ENCODE results near the gene SWAP70.

SWAP70 gene

GRCh38 chr11:9745411-9746211 is 81.7 kb downstream of the SWAP70 start:
- in situ Hi-C loops (cut with MboI; ENCODE audit: low sequenced_read_pairs): loop anchor here (25.0 kb wide), 1 partner anchor 133 kb away; no protein-coding TSS in a partner anchor

DNA sequence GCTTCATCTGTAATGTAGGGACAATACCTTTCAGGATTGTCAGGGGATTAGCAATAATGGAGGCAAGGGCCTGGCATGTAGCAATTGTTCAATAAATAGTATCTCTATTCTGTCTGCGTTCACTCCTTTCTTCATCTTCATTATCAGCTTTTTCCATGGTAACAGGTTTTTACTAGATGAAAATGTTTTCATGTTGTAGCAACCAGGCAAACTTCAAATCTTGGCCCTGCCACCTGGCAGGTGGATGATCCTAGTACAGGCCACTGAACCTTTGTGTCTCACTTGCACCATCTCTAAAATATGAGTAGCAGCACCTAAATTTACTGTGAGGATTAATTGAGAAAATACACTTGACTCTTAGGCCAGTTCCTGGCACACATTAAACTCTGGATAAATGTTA is 83.4 kb downstream of the SWAP70 start:
- in situ Hi-C loops (cut with MboI; ENCODE audit: low sequenced_read_pairs): loop anchor here (25.0 kb wide), 1 partner anchor 135 kb away; no protein-coding TSS in a partner anchor

- in situ Hi-C loops (cut with MboI; ENCODE audit: low sequenced_read_pairs): loop anchor here (25.0 kb wide), 1 partner anchor 136 kb away; no protein-coding TSS in a partner anchor
These were observed 84.0 kb downstream of the SWAP70 start for GRCh38 chr11:9747828-9748227.

GRCh38 chr11:9748361-9748970 is 84.6 kb downstream of the SWAP70 start:
- in situ Hi-C loops (cut with MboI; ENCODE audit: low sequenced_read_pairs): loop anchor here (25.0 kb wide), 1 partner anchor 136 kb away; no protein-coding TSS in a partner anchor

GRCh38 chr11:9750551-9750950 is 86.7 kb downstream of the SWAP70 start:
- in situ Hi-C loops (cut with MboI; ENCODE audit: low sequenced_read_pairs): loop anchor here (25.0 kb wide), 2 partner anchors 212 to 562 kb away; partner anchors contain the start of gene ADM

GRCh38 chr11:9752091-9752490 is 88.2 kb downstream of the SWAP70 start:
- in situ Hi-C loops (cut with MboI; ENCODE audit: low sequenced_read_pairs): loop anchor here (25.0 kb wide), 2 partner anchors 210 to 560 kb away; partner anchors contain the start of gene ADM

GRCh38 chr11:9753021-9753420 is 89.1 kb downstream of the SWAP70 start:
- in situ Hi-C loops (cut with MboI; ENCODE audit: low sequenced_read_pairs): loop anchor here (25.0 kb wide), 2 partner anchors 209 to 559 kb away; partner anchors contain the start of gene ADM

GRCh38 chr11:9754010-9754471 is 90.2 kb downstream of the SWAP70 start:
- in situ Hi-C loops (cut with MboI; ENCODE audit: low sequenced_read_pairs): loop anchor here (25.0 kb wide), 2 partner anchors 208 to 558 kb away; partner anchors contain the start of gene ADM

DNA sequence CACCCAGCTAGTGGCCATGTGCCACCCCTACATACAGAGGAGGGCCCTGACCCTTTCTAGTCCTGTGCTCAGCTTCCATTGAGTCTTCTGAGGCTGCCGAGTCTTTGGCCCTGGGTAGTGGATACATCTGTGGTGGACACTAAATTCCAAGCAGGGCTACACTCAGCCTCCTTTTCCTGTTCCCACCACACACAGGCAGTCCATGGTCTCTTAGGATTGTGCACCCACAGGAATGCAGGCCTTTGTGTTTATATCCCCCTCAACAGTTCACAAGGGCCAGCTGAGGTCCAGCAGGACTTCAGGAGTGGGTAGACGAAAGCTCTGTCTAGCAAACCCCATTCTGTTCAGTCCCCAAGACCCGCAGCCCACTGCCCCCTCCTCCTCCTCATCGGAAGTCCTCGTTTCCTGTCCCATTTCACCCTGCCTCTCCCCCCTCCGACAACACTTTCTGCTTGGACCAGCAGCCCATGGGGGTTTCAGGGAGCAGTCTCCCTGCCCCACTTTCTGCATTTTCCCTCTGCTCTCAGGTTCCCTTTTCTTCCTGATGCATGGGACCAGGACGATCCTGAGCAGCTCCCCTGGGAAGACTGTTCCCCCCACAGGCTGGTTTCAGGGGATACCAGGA is 91.8 kb downstream of the SWAP70 start:
- in situ Hi-C loops (cut with MboI; ENCODE audit: low sequenced_read_pairs): loop anchor here (25.0 kb wide), 2 partner anchors 207 to 557 kb away; partner anchors contain the start of gene ADM

- in situ Hi-C loops (cut with MboI; ENCODE audit: low sequenced_read_pairs): loop anchor here (25.0 kb wide), 2 partner anchors 206 to 556 kb away; partner anchors contain the start of gene ADM
These were observed 92.6 kb downstream of the SWAP70 start for GRCh38 chr11:9756461-9756860.

GRCh38 chr11:9756878-9757277 is 93.0 kb downstream of the SWAP70 start:
- in situ Hi-C loops (cut with MboI; ENCODE audit: low sequenced_read_pairs): loop anchor here (25.0 kb wide), 2 partner anchors 205 to 555 kb away; partner anchors contain the start of gene ADM

- in situ Hi-C loops (cut with MboI; ENCODE audit: low sequenced_read_pairs): loop anchor here (25.0 kb wide), 2 partner anchors 204 to 554 kb away; partner anchors contain the start of gene ADM
These were observed 94.1 kb downstream of the SWAP70 start for GRCh38 chr11:9757809-9758636.

DNA sequence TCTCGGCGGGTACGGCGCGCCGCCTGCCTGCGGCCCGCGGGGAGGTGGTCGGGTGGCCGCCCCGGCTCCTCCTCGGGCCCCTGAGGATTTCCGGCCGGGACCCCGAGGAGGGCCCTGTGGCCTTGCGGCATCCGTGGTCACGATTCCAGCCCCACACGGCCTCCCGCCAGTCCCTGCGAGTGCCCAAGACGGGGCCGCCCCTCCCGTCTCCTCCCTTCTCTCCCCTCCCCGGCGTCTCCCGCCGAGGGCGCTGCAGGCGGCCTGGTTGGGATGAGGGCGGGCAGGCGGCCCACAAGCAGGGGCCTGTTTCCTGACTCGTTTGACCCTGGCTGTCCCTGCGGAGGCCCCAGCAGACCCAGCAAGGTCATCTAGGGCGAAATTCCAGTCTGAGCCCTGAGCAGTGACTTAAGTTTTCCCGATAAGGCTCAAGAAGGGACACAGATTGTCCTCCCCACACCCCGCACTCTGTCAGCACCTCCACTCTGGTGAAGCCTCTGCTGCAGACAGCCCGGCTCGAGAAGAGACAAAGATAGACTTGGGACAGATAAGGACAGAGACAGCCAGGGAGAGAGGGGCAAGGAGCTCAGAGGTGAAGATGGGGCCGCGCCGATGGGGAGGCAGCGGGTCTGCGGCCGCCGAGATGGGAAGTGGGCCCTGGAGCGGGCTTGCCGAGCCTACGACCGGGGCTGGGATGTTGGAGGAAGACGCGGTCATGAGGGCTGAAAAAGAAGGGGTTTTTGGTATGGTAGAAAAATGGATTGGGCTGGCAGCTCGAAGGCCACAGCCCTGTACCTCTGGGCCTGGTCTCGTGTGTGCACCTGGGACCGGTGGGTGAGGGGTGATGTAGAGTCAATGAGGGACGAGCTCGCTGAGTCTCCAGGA is 95.0 kb downstream of the SWAP70 start:
- in situ Hi-C loops (cut with MboI; ENCODE audit: low sequenced_read_pairs): loop anchor here (25.0 kb wide), 2 partner anchors 203 to 553 kb away; partner anchors contain the start of gene ADM

DNA sequence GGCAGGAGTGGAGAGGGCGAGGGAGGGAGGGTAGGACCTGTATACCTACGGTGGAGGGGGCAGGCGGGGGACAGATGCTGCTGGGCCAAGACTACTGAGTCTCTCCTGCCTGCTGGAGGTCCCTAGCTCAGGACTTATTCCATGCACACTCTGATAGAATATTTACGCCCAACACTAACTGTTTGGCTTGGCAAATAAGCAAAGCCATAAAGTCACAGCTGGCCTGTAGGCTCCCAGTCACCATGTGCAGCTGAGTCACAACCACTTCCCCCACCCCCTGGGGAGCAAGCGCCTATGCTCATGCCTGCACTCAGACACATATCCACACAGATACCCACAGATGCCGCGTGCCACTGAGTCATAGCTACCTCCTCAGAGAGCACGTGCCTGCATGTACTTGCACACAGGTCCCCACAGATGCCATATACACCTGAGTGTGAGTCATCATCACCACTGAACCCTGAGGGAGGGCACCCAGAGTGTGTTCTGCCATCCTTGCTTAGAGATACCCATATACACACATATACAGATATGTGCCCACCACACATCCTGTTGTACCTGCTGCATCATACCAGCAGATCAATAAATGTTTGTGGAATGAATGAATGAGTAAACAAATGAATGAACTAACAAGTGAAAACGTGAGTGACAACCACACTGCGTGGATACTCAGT is 95.8 kb downstream of the SWAP70 start:
- in situ Hi-C loops (cut with MboI; ENCODE audit: low sequenced_read_pairs): loop anchor here (25.0 kb wide), 2 partner anchors 203 to 553 kb away; partner anchors contain the start of gene ADM

- in situ Hi-C loops (cut with MboI; ENCODE audit: low sequenced_read_pairs): loop anchor here (25.0 kb wide), 2 partner anchors 202 to 552 kb away; partner anchors contain the start of gene ADM
These were observed 96.3 kb downstream of the SWAP70 start for GRCh38 chr11:9760193-9760575.

GRCh38 chr11:9761441-9761945 is 97.6 kb downstream of the SWAP70 start:
- in situ Hi-C loops (cut with MboI; ENCODE audit: low sequenced_read_pairs): loop anchor here (25.0 kb wide), 2 partner anchors 201 to 551 kb away; partner anchors contain the start of gene ADM

DNA sequence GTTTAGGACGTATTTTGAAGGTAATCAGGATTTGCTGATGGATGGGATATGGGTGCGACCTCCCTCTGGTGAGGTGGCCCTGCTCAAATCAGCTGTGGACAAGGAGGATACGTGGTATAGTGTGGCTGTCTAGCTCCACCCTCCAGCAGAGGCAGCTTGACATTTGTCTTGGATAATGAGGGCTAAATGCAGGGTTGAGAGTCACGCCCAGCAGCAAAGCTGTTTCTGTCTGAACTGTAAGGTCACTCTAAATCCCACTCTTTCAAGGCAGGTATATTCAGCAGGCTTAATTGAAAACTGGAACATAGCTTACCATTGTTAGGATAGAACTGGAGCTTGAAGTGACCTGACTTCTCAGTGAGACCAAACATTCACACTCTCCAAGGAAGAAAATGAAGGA is 98.7 kb downstream of the SWAP70 start:
- in situ Hi-C loops (cut with MboI; ENCODE audit: low sequenced_read_pairs): loop anchor here (25.0 kb wide), 2 partner anchors 200 to 550 kb away; partner anchors contain the start of gene ADM

- in situ Hi-C loops (cut with MboI; ENCODE audit: low sequenced_read_pairs): loop anchor here (25.0 kb wide), 2 partner anchors 199 to 549 kb away; partner anchors contain the start of gene ADM
These were observed 99.4 kb downstream of the SWAP70 start for GRCh38 chr11:9763301-9763700.

Measured in HL-60/S4 (cell line).